RWPE1 (cell line): ENCODE measurements around the gene CLHC1.
"Not testable (repeated sequence)": the region's sequence is repeated elsewhere in the genome, so short reads cannot be mapped to it uniquely, and the experiment has no call there.

Source experiments
- CTCF ChIA-PET: fragments of 350-600 bp; sonication (Branson Sonifier 250); formaldehyde crosslinking; extraction: SDS; loops from one replicate; lab custom pipeline; 2021; lab: Yijun Ruan, JAX
- POLR2A ChIA-PET: fragments of 400-600 bp; formaldehyde crosslinking; extraction: SDS; loops from one replicate; lab custom pipeline; 2020; ENCODE audit warnings: antibody characterized with exemption; ENCODE audit not compliant: low non-redundant PET; lab: Yijun Ruan, JAX
- DNase-seq: peaks from one replicate; pipeline ENCODE4 v3.0.0; 2012; ENCODE audit warnings: low spot score
- H3K27ac ChIP-seq: fragments of 450-650 bp; 2 replicates; pipeline ENCODE4 v1.5.1; 2017
- CTCF ChIP-seq: fragments of 450-650 bp; conservative IDR thresholded peaks from 2 replicates; pipeline ENCODE4 v1.5.1; 2017; ENCODE audit warnings: low read depth, mild to moderate bottlenecking

Gene CLHC1

GRCh38 chr2:55146263-55146662 is 85.8 kb downstream of the CLHC1 start:
- POLR2A ChIA-PET, result no interaction called here
- DNase-seq, result no peak
- no peak for TF ChIP-seq CTCF
- CTCF ChIA-PET, result no interaction called here
- no peak overlapping the region for H3K27ac ChIP-seq

GRCh38 chr2:55144922-55145820 is 86.9 kb downstream of the CLHC1 start:
- ChIA-PET CTCF (interaction anchor here (0.6 to 0.7 kb wide), 2 partner anchors 94 to 451 kb away, joined by 3 read pairs; no protein-coding TSS in a partner anchor), POLR2A (no interaction called here)
- TF ChIP-seq CTCF, result no peak
- no peak overlapping the region for H3K27ac ChIP-seq
- no peak for DNase-seq

- CTCF ChIA-PET, POLR2A ChIA-PET, H3K27ac ChIP-seq, DNase-seq: not testable (repeated sequence)
These were observed 88.4 kb downstream of the CLHC1 start for GRCh38 chr2:55143706-55144105.

- H3K27ac ChIP-seq, result no peak overlapping the region
These were observed 89.6 kb downstream of the CLHC1 start for GRCh38 chr2:55142518-55142917.

GRCh38 chr2:55141572-55142413 is 90.3 kb downstream of the CLHC1 start:
- TF ChIP-seq CTCF, result no peak
- ChIA-PET CTCF (interaction anchor here (0.6 to 0.8 kb wide), 2 partner anchors 93 to 1197 kb away, joined by 4 to 5 read pairs; no protein-coding TSS in a partner anchor), POLR2A (no interaction called here)
- no peak for DNase-seq
- no peak overlapping the region for H3K27ac ChIP-seq

More at GRCh38 chr2:55142518-55142917, 89.6 kb downstream of the CLHC1 start:
- ChIA-PET POLR2A (no interaction called here), CTCF (no interaction called here)
- DNase-seq, result no peak
- no peak for TF ChIP-seq CTCF

GRCh38 chr2:55140316-55141219 is 91.5 kb downstream of the CLHC1 start:
- ChIA-PET POLR2A (no interaction called here), CTCF (no interaction called here)
- no peak for DNase-seq
- no peak overlapping the region for H3K27ac ChIP-seq
- TF ChIP-seq CTCF, result no peak
